HG02973 (cell line): Measurements from ENCODE around the gene PTPRK.

Experiments used
- ATAC-seq: cut with Tn5 transposase; IDR thresholded peaks from one replicate; pipeline ENCODE4 v1.9.1; 2021; ENCODE audit warnings: moderate library complexity; ENCODE audit not compliant: unreplicated experiment

The PTPRK gene

DNA sequence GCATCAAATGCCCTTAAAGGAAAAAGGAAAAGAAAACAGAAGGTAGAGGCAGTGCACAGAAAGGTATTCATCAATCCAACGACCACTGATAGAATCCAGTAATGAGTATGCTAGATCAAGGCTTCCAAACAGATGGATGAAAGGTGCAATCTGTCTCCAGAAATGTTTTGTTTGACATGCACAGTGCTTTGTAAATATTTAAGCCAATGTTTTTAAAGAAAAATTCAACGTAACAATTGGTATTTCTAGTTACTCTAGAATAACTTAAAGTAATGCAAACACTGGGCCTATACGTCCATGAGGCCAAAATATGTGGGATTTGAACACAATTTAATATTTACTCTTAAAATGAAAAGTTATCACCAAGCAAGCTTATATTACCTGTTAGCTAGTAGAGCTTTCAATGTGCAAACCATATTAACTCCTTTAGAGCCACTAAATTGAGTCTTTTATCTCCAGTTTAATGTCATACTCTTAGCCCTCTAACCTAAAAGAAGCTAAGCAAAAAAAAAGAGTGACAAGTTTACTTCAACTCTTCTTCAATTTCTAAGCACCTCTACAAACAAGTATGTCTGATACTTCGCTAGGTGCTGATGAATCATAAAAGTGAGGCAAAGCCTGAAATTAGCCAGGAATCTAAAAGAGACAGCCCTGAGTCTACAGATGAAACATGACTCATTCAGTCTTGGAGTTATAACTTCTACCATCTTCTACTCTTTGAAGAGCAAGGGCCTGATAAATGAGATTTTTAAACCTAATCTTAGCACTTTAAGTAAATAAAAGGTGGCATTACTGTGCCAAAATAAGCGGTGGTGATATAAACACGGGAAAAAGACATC is 169.8 kb downstream of the PTPRK start:
- ATAC-seq: no peak

DNA sequence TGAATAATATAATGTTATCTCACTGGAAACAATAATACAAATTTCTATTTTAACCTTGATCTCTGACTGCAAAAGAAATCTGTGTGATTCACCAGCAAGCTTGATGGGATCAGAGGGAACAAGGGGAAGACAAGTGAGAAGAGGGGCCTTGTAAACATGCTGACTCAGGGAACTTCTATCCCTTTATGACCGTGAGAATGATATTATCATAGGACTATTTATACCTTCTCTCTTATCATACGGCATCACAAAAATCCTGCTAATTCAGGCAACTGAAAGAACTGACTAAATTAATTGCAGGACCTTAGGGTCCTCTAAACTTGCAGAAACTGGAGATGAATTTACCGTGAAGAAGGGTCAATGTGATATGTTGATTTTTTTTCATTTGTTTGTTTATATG is 173.3 kb downstream of the PTPRK start:
- no peak for ATAC-seq

DNA sequence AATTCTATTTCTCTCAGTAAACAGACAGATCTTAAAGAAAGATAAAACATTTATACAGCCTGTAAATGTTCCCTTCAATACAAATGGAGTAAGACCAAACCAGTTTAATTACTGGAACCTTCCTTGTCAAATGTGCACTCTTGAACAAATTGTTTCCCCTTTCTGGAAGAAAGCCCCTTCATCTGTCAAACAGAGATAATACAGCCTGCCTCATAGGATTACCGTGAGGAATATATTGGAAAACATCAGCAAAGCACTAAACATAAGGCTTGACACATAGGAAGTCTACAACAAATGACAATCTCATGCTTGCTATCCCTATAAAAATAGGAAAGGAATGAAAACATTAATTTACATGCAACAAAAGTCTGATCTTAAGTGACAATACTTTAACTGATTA is 173.8 kb downstream of the PTPRK start:
- ATAC-seq: no peak

DNA sequence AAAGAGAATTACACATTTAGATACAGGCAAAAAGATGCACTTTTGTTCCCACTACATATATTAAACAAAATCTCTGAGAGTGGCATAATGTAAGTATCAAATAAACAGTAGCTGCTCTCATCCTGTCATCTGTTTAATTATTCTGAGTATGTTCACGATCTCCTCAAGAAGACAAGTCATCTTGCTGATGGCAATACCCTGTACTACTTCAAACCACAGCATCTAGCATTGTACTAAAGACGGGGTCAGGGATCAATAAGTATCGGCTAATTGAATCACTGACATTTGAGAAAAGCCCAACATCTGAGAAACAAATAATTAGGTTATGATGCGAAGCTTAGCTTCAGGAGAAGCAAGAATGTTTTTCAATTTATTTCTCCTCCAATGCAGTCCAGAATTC is 175.1 kb downstream of the PTPRK start:
- no peak for ATAC-seq

DNA sequence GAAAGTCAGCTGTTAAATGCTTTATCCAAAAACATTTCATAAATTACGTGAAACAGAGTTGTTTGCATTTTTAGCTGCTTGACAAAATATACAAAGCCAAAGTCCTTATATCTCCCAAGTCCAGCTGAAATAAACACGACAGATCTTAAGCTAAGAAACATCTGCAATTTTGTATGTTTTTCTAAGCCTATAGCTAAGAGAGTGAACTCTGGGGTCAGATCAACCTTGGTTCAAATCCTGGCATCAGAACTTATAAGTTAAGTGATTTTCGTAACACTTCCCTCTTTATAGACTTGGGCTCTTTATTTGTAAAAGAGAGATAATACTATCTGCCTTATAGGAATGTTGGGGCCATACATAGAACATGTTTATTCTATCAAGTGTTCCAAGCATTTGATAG is 176.7 kb downstream of the PTPRK start:
- ATAC-seq: no peak

DNA sequence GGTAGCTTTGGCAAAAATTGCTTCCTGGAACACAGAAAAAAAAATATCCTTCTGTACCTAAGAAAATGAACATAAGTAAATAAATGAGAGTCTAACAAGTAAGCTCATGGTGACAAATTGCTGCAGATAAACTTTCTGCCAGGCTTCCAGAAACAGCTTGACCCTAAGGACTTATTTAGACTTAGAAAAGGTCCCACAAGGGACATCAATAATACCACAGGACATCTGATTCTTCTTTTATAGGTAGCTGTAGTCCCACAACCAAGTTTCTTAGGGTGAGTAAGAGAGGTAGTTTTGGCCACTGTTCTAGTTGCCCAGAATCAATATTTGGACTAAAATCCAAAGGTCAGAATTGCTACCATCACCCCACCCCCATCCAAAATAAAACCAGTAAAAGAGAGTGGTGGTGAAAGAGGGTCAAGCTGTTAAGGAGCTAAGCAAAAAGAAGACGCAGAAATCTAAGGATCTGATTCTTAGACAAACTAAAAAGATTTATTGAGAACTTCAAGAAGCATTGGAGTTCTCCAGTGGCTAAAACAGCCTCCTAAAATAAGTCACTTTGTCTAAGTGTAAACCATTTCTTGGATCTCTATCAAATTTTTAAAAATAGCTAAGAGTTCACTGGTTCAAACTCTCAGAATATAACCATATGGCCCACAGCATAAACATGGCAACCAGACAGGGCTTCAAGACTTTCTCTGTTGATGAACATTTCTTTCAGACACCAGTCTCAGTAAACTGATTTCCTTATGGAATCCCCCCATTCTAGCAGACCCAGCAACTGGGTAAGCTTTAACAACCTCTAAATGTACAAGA is 180.6 kb downstream of the PTPRK start:
- no peak for ATAC-seq

DNA sequence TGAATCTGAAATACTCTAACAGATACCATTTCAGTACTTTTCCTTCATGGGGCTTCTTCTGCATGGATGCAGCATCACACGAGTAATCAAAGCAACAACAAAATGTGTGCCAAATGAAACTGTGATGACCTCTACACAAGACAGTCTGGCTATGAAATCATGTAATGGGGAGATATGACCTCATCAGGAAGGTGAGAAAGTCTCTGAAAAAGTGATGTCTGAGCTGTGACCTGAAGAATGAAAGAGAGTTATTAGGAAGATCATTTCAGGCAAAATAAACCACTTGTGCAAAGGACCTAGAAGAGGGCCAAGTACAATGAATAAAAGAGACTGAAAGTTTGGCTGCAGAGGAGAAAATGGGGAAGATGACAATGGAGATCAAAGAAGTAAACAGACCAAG is 182.8 kb downstream of the PTPRK start:
- no peak for ATAC-seq

DNA sequence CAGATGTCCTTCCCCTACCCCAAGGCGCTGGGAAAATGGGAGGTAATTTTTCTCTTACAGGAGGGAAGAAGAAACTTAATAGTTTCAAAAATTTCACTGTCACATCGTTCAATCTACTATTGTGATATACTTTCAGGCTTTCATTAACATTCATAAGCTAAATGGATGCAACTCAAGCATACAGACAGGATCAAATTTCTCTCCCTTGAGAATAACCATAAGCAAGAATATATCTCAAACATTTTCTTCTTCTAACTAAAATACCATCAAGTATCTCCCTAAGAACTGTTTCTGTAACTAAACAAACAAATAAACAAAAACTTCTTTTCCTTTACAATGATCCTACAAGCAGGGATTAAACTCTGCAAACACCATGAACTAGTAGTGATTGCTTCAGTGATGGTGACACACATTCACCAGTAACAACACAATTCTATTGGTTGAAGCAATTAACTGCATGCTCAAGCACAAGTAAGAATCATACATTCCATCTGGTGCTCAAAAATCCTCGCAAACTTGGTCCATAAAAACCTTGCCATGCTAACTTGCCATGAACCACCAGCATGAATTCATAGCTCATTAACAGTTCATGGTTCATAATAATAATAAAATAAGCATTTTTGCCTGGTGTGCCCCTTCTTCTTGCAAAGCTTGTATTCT is 183.8 kb downstream of the PTPRK start:
- ATAC-seq: no peak

DNA sequence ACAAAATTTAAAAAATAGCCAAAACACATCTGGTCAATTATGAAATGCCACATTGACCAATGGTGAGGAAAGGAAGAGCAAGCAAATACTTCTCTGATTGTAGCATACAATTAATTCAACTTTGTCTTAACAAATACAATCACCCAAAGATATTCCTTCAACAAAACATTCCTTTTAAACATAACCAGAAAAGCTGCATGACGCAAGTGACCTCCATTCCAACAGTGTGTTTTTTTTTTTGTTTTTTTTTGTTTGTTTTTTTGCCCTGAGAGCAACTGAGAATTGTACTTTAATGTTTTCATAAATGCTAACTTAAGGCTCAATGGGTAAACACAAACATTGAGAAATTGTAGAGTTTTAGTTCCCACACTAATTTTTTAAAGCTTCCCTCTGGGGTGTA is 184.4 kb downstream of the PTPRK start:
- no peak for ATAC-seq

DNA sequence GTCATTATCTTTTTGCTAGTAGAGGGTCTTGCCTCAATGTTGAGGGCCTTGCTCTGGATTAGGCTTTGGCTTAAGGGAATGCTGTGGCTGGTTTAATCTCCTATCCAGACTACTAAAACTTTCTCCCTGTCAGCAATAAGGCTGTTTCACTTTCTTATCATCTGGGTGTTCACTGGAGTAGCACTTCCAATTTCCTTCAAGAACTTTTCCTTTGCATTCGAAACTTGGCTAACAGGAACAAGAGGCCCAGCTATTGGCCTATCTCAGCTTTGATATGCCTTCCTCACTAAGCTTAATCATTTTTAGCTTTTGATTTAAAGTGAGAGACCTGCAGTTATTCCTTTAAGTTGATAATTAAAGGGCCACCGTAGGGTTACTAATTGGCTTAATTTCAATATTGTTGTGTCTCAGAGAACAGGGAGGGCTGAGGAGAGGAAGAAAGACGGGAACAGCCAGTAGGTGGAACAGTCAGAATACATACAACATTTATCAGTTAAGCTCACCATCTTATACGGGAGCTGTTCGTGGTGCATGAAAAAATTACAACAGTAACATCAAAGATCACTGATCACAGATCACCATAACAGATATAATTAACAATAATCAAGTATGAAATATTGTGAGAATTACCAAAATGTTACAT is 186.7 kb downstream of the PTPRK start:
- ATAC-seq: no peak

DNA sequence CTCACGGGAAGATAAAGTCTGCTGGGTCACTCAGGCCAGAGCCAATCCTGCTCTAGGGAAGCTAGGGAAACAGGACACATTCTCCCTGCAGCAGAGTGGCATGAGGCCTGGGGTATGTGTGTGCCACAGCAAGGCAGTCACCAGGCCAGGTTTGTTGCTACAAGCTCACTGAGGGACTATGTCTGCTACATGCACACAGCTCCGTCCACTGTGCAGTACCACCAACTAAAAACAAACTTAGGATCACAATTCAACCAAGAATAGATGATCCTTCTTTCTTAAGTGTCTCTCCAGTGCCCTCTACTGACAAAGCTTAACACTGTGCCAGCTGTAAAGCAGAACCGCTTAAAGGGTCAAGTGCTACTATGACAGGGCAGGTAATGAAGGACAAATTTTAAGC is 192.5 kb downstream of the PTPRK start:
- peak; percentile 95 for ATAC-seq

DNA sequence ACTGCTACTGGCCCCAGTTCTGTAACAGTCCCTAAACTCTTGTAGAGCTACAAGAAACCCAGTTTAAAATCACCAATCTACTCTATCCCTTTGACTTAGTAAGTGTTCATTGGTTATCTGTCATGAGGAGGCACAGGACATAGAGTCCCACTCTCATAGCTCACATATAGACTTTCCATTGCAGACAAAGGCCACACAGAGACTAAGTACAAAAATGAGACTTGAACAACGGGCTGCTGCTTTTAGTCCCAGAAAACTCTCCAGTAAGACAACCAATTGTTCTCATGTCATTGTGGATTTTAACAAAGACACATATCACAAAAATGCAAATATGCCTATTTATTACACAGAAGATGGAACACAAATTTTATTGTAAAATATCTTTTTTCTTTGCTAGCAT is 197.4 kb downstream of the PTPRK start:
- no peak for ATAC-seq

DNA sequence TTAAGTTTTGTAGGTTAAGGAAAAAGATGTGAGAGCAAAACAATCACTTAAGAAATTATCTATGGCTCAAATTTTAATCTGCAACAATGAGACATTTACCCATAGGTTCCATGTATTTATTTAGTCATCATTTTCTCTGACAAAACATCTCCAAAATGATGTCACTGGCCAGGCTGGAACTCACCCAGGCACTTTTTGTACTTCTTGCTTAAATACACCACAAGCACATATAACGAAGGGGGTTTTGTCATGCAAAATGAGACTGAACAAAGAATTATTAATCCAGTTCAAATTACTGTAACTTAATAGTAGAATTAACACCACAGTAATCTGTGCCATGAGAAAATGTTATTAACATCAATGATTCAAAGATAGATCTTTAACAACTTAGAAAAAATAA is 200.5 kb downstream of the PTPRK start:
- ATAC-seq: no peak

DNA sequence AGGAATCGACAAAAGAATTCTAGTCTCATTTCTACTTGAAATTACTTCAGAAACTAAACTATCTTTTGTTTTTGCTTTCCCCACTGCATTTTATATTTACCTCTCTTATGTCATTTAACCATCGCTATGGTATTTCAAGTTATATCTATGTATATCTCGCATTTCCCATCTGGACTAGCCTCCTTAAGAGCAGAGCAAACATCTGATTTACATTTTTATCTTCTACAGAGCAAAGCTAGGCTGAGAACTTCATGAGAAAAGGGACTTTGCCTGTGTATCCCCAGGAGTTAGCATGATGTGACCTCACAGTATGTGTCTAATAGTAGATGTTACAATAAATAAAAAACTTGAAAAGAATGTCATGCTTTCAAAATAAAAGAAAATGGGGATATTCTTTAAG is 201.2 kb downstream of the PTPRK start:
- no peak for ATAC-seq

DNA sequence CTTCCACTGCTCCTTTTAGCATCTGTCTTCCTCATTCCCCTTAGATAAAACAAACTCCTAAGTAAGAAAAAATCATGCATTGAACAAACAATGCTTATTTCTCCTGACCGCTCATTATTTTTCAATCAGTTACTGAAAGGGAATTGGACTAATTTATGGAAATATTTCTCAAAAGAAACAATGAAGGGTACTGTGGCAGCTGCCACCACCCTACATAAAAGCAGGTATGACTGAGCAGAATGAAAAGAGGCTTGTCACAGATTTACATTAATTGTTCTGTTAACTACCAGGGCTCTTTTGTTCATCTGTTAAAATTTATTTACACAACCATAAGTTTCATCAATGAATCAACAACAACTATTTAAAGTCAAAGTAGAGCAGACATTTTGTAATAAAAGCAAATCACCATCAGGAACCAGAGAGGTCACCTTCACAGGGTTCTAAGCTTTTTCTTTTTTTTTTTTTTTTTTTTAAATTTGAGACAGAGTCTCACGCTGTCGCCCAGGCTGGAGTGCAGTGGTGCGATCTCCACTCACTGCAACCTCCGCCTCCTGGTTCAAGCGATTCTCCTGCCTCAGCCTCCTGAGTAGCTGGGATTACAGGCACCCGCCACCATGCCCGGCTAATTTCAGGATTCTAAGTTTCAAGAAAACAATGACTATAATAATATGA is 204.0 kb downstream of the PTPRK start:
- no peak for ATAC-seq

DNA sequence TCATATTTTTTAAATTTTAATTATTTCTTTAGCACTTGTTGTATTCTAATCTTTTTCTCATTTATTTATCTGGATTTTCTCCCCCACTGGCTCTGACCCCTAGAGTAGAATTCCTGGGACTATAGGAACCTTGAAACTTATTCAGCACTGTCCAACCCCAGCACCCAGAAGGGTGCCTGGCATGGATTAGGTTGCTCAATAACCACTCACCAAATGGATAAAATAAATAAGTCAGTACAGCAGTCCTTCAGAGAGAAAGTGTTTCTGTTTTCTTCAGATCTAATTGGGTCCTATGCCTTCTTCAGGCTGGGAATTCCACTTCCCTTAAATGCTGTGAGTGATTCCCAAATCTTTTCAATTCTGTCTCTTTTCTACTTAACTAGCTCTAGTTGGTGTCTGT is 206.2 kb downstream of the PTPRK start:
- no peak for ATAC-seq

DNA sequence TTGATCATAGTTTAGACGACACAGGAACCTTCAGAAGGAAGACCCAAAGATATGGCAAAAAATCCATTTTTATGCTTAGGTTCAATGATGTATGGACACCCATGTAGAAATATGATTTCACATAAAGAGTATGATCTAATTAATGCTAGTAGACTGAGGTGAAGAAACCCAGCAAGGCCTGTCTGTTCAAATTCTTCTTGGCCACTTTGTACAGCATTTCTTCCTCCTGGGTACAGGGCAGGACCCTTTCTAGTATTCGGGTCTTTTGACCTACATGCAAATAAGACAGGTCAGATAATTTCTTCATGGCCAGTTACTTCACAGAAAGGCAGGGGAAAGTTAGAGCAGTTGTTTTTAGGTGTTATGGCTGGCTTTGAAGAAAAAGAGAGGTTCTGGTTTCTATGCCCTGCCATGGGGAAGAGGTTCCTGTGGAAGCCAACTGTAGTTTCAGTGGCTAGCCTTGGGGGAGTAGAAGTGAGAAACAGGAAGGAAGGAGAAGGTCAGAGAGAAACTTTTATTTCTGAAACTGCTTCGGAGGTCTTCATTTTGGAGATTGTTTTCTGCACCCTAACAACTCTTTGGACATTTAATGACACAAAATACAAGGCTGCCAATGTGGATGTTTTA is 208.3 kb downstream of the PTPRK start:
- ATAC-seq: no peak

DNA sequence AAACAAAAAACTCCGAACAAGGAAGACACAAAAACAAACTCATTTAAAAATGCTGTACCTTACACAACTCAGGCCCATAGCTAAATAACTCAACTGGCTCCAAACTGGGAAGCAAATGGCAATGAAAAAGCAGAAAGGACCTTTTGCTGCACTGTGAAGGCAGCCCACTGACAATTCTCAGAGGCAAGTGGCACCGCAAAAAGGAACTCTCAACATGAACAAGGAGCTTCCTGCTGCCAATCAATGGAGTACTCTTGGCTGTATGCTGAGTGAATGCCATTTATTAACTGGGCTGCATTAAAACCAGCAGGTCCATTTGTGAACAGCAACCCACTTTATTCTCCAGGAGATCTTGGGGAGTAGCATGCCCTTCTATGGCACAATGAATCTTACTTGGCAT is 209.9 kb downstream of the PTPRK start:
- no peak for ATAC-seq

DNA sequence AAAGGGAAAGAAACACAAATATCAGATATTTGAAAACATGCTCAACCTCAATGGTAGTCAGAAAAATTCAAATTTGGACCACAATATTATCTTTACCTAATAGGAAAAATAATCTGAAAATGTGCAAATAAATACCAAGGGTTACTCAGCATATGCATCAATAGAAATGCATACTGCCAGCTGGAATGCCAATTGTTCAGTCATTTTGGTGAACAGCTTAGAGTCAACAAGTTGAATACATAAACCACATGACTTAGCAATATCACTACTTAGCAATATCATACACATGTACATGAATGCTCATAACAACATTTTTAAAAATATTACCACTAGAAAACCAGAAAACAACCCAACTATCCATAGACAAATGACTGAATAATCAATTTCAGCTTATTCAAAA is 212.7 kb downstream of the PTPRK start:
- no peak for ATAC-seq

DNA sequence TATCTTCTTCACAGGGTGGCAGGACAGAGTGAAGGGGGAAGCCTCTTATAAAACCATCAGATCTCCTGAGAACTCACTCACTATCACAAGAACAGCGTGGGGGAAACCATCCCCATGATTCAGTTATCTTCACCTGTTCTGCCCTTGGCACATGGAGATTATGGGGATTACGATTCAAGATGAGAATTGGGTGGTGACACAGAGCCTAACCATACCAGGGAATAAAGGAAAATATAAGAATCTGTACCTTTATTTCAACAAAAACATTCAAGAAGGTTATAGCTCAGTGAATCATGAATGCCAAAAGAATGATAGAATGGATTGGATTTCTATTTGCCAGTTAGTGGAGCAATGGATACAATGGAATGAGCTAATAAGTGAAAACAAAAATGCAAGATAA is 214.4 kb downstream of the PTPRK start:
- no peak for ATAC-seq
